ENCODE measurements around the gene STYXL2.

STYXL2 gene

GRCh38 chr1:167110586-167110985 lies 16.7 kb downstream of the STYXL2 start:
- DNase-seq (ENCODE audit: low read depth): no peak

GRCh38 chr1:167111868-167112709 lies 18.2 kb downstream of the STYXL2 start:
- no peak for DNase-seq (ENCODE audit: low read depth)

- DNase-seq (ENCODE audit: low read depth): no peak
Observed at GRCh38 chr1:167114725-167115124, 20.9 kb downstream of the STYXL2 start.

GRCh38 chr1:167115655-167116054 lies 21.8 kb downstream of the STYXL2 start:
- no peak for DNase-seq (ENCODE audit: low read depth)

- DNase-seq (ENCODE audit: low read depth): no peak
Observed at GRCh38 chr1:167116174-167116573, 22.3 kb downstream of the STYXL2 start.

GRCh38 chr1:167117225-167117624 lies 23.4 kb downstream of the STYXL2 start:
- no peak for DNase-seq (ENCODE audit: low read depth)

- no peak for DNase-seq (ENCODE audit: low read depth)
Observed at GRCh38 chr1:167118188-167118587, 24.3 kb downstream of the STYXL2 start.

- DNase-seq (ENCODE audit: low read depth): no peak
Observed at GRCh38 chr1:167119696-167120095, 25.8 kb downstream of the STYXL2 start.

- no peak for DNase-seq (ENCODE audit: low read depth)
Observed at GRCh38 chr1:167120899-167121298, 27.0 kb downstream of the STYXL2 start.

- DNase-seq (ENCODE audit: low read depth): no peak
Observed at GRCh38 chr1:167121375-167122120, 27.7 kb downstream of the STYXL2 start.

- DNase-seq (ENCODE audit: low read depth): no peak
Observed at GRCh38 chr1:167122121-167122480, 28.2 kb downstream of the STYXL2 start.

GRCh38 chr1:167122568-167122967 lies 28.7 kb downstream of the STYXL2 start:
- DNase-seq (ENCODE audit: low read depth): no peak

- DNase-seq (ENCODE audit: low read depth): no peak
Observed at GRCh38 chr1:167126317-167126716, 32.4 kb downstream of the STYXL2 start.

- no peak for DNase-seq (ENCODE audit: low read depth)
Observed at GRCh38 chr1:167126811-167127210, 32.9 kb downstream of the STYXL2 start.

- no peak for DNase-seq (ENCODE audit: low read depth)
Observed at GRCh38 chr1:167127236-167127635, 33.4 kb downstream of the STYXL2 start.

GRCh38 chr1:167127661-167128060 lies 33.8 kb downstream of the STYXL2 start:
- DNase-seq (ENCODE audit: low read depth): no peak

GRCh38 chr1:167128261-167129227 lies 34.7 kb downstream of the STYXL2 start:
- DNase-seq (ENCODE audit: low read depth): no peak

GRCh38 chr1:167130829-167131510 lies 37.1 kb downstream of the STYXL2 start:
- no peak for DNase-seq (ENCODE audit: low read depth)

GRCh38 chr1:167132301-167133010 lies 38.6 kb downstream of the STYXL2 start:
- no peak for DNase-seq (ENCODE audit: low read depth)

- no peak for DNase-seq (ENCODE audit: low read depth)
Observed at GRCh38 chr1:167135281-167135840, 41.5 kb downstream of the STYXL2 start.

GRCh38 chr1:167136191-167136614 lies 42.3 kb downstream of the STYXL2 start:
- DNase-seq (ENCODE audit: low read depth): no peak
